Panc1 (cell line): Measurements from ENCODE around the gene PRDX1.

ENCODE experiments used
- CTCF ChIP-seq: fragments of 450-650 bp; IDR thresholded peaks from 2 replicates; pipeline ENCODE4 v1.5.1; 2017; ENCODE audit warnings: mild to moderate bottlenecking
- POLR2AphosphoS5 ChIP-seq: IDR thresholded peaks from 2 replicates; pipeline ENCODE4 v1.6.1; 2012; ENCODE audit warnings: mild to moderate bottlenecking, low read depth, low read length, moderate library complexity
- REST ChIP-seq, 2 experiments: IDR thresholded peaks; 2 replicates each; pipeline ENCODE4 v1.6.1; 2011 to 2012; ENCODE audit warnings: low read depth in 2 of 2, control low read depth in 1 of 2, low read length in 1 of 2, mild to moderate bottlenecking in 1 of 2, moderate library complexity in 1 of 2; ENCODE audit not compliant: insufficient read depth in 1 of 2
- SIN3A ChIP-seq: IDR thresholded peaks from 2 replicates; pipeline ENCODE4 v1.6.1; 2012; ENCODE audit warnings: low read depth, mild to moderate bottlenecking, low read length, moderate library complexity, borderline replicate concordance; ENCODE audit not compliant: insufficient read depth
- TCF7L2 ChIP-seq: IDR thresholded peaks from 2 replicates; pipeline ENCODE4 v1.6.1; 2011; ENCODE audit warnings: mild to moderate bottlenecking, low read depth, low read length, inconsistent platforms

GRCh38 chr1:45554198-45554597, 32.5 kb upstream of the PRDX1 start:
- TF ChIP-seq CTCF, result no peak
- TF ChIP-seq REST (IDR thresholded peaks at IDR 0.05; ENCODE audit: insufficient read depth in 1 of 2, low read depth in 2 of 2, low read length in 1 of 2), result no peak
- TF ChIP-seq POLR2AphosphoS5, result no peak
- no peak for TF ChIP-seq SIN3A
- no peak for TF ChIP-seq TCF7L2
